DOHH2 (cell line): ENCODE measurements around the gene EVPL.

Experiments
- H3F3A ChIP-seq: fragments of 200-600 bp; sonication (generic), shearing (Covaris generic); 2 replicates; pipeline ENCODE4 v1.6.0; 2016; ENCODE audit warnings: antibody characterized with exemption, mild to moderate bottlenecking; ENCODE audit not compliant: control insufficient read depth, insufficient read depth
- H3K27ac ChIP-seq: fragments of 200-600 bp; sonication (generic); 2 replicates; pipeline ENCODE4 v1.5.1; 2014; ENCODE audit warnings: low read depth, mild to moderate bottlenecking, low read length, moderate library complexity
- H3K27me3 ChIP-seq: fragments of 200-600 bp; sonication (generic); 2 replicates; pipeline ENCODE4 v1.6.1; 2014; ENCODE audit warnings: mild to moderate bottlenecking, low read length, mixed read lengths; ENCODE audit not compliant: control insufficient read depth
- H3K36me3 ChIP-seq: fragments of 200-600 bp; sonication (generic); 2 replicates; pipeline ENCODE4 v1.6.1; 2014; ENCODE audit warnings: mild to moderate bottlenecking, low read length, moderate library complexity, mixed read lengths; ENCODE audit not compliant: control insufficient read depth
- H3K4me1 ChIP-seq: fragments of 200-600 bp; sonication (generic); 2 replicates; pipeline ENCODE4 v1.6.1; 2014; ENCODE audit warnings: mild to moderate bottlenecking, low read length, mixed read lengths; ENCODE audit not compliant: control insufficient read depth
- H3K4me2 ChIP-seq: fragments of 200-600 bp; sonication (generic); 2 replicates; pipeline ENCODE4 v1.6.0; 2014; ENCODE audit warnings: mild to moderate bottlenecking, low read length, moderate library complexity
- H3K4me3 ChIP-seq: fragments of 200-600 bp; sonication (generic); 2 replicates; pipeline ENCODE4 v1.5.1; 2014; ENCODE audit warnings: mild to moderate bottlenecking, low read length, mixed read lengths
- H3K79me2 ChIP-seq: fragments of 200-600 bp; sonication (generic); 2 replicates; pipeline ENCODE4 v1.6.1; 2014; ENCODE audit warnings: mild to moderate bottlenecking, low read length, mixed read lengths; ENCODE audit not compliant: control insufficient read depth
- H3K9me2 ChIP-seq: fragments of 200-600 bp; sonication (generic); replicated peaks from 2 replicates; pipeline ENCODE4 v1.6.1; 2014; ENCODE audit warnings: mild to moderate bottlenecking, low read length, mixed read lengths; ENCODE audit not compliant: control insufficient read depth
- H3K9me3 ChIP-seq: fragments of 200-600 bp; sonication (generic); 2 replicates; pipeline ENCODE4 v1.6.1; 2014; ENCODE audit warnings: antibody characterized with exemption, low read length, mixed read lengths; ENCODE audit not compliant: control insufficient read depth, insufficient read depth
- H4K20me1 ChIP-seq: fragments of 200-600 bp; sonication (generic); 2 replicates; pipeline ENCODE4 v1.6.0; 2014; ENCODE audit warnings: low read depth, mild to moderate bottlenecking, antibody characterized with exemption, low read length, moderate library complexity; ENCODE audit not compliant: control insufficient read depth, insufficient read depth
- EZH2phosphoT487 ChIP-seq: fragments of 200-600 bp; sonication (generic); IDR thresholded peaks from 2 replicates; pipeline ENCODE4 v1.6.1; 2017; ENCODE audit warnings: borderline replicate concordance, mild to moderate bottlenecking, antibody characterized with exemption, low read length, moderate library complexity, mixed read lengths
- TF ChIP-seq, protein P1 (sequence below): fragments of 200-600 bp; sonication (generic); IDR thresholded peaks from one replicate; pipeline ENCODE4 v1.5.1; 2014; ENCODE audit warnings: antibody characterized with exemption, mild to moderate bottlenecking, low read depth, low read length; ENCODE audit not compliant: poor library complexity, severe bottlenecking

The EVPL gene

DNA sequence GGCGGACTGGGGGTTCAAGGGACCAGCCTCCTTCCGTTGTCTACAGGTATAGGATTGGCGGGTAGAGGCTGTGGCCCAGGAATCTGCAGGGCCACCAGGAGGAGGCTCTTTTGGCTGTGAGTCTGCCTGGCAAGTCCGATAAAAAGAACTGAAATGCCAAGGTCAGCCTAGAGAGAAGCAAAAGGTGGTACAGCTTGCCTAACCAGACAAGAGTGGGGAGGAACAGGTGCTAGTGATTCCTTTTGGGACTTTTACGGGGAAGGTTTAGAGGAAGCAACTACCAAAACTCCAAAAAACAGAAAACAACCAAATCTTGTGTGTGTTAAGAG is 5.6 kb upstream of the EVPL start:
- no peak overlapping the region for H3K27ac ChIP-seq
- no peaks in the 10 kb centered on the region for H3K9me2 ChIP-seq

DNA sequence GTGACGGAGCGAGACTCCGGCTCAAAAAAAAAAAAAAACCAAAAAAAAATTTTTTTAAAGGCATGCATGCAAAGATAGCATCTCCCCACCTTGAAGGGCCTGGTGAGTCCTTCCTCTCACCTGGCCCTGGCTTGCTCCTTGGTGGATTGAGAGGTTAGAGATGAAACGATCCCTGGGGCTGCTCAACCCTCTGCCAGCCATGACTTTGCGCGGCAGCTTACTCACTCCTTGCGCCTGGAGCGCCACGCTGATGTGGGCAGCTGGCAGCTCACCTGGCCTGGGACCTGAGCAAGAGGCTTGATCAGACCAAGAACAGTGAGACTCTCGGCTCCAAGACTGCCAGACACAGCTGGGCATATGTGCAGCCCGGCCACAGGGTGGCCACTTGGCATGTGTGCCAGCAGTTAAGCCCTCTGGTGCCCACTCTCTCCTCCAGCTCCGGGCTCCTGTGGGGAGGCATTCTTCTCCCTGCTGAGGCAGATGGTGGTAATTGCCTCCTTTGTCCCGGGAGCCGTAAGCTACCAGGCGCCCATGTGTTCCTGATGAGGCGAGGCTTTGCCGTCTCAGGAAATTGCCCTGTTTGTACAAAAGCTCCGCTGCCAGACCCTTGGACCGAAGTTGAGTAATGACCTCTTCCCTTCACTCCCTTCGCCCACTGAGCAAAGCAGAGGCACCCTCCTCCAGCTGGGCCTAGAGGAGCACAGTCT is 5.1 kb upstream of the EVPL start:
- TF ChIP-seq, protein P1, sequence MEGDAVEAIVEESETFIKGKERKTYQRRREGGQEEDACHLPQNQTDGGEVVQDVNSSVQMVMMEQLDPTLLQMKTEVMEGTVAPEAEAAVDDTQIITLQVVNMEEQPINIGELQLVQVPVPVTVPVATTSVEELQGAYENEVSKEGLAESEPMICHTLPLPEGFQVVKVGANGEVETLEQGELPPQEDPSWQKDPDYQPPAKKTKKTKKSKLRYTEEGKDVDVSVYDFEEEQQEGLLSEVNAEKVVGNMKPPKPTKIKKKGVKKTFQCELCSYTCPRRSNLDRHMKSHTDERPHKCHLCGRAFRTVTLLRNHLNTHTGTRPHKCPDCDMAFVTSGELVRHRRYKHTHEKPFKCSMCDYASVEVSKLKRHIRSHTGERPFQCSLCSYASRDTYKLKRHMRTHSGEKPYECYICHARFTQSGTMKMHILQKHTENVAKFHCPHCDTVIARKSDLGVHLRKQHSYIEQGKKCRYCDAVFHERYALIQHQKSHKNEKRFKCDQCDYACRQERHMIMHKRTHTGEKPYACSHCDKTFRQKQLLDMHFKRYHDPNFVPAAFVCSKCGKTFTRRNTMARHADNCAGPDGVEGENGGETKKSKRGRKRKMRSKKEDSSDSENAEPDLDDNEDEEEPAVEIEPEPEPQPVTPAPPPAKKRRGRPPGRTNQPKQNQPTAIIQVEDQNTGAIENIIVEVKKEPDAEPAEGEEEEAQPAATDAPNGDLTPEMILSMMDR = no peak
- TF ChIP-seq EZH2phosphoT487 = no peak
- Histone ChIP-seq H4K20me1 (no peaks in the 10 kb centered on the region), H3K79me2 (no peaks in the 10 kb centered on the region), H3F3A (no peaks in the 10 kb centered on the region), H3K9me3 (no peaks in the 10 kb centered on the region), H3K27ac (no peak overlapping the region), H3K4me2 (no peak overlapping the region), H3K36me3 (no peaks in the 10 kb centered on the region), H3K4me3 (no peak overlapping the region), H3K27me3 (no peaks in the 10 kb centered on the region), H3K9me2 (no peaks in the 10 kb centered on the region), H3K4me1 (peaks cover 16% of the 10 kb centered on the region)

More for the DNA sequence above, 5.6 kb upstream of the EVPL start:
- no peak overlapping the region for H3K4me2 ChIP-seq
- peaks cover 16% of the 10 kb centered on the region for H3K4me1 ChIP-seq
- H3F3A ChIP-seq = no peaks in the 10 kb centered on the region
- H3K4me3 ChIP-seq = no peak overlapping the region
- H3K27me3 ChIP-seq = no peaks in the 10 kb centered on the region
- no peaks in the 10 kb centered on the region for H3K79me2 ChIP-seq
- no peak for TF ChIP-seq EZH2phosphoT487
- TF ChIP-seq, protein P1 = no peak
- H3K9me3 ChIP-seq = no peaks in the 10 kb centered on the region
- no peaks in the 10 kb centered on the region for H4K20me1 ChIP-seq
- H3K36me3 ChIP-seq = no peaks in the 10 kb centered on the region

DNA sequence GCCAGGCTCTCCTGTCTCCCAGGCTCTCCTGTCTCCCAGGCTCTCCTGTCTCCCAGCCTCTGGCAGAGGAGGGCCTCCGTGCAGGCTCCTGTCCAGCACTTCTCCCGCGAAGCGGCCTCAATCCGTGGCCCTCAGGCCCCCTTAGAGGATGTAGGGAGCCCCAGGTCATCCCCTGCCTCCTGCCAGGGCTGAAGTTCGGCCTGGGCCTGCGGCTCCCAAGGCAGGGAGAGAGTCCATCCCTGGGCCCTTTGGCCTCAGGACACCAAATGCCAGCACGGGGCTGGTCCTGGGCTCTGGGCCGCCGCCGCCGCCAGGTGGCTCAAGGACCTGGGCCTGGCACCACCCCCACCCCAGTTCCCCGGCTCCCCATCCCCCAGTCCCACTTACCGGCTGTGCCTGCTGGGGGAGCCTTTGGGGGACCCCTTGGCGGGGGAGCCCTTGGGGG is 370 bp downstream of the EVPL start:
- H3K4me2 ChIP-seq = no peak overlapping the region
- H3F3A ChIP-seq = no peaks in the 10 kb centered on the region
- H3K27ac ChIP-seq = no peak overlapping the region
- no peak overlapping the region for H3K4me3 ChIP-seq
- no peaks in the 10 kb centered on the region for H3K9me2 ChIP-seq
- TF ChIP-seq, protein P1 = no peak
- TF ChIP-seq EZH2phosphoT487 = no peak
- no peaks in the 10 kb centered on the region for H3K36me3 ChIP-seq
- no peaks in the 10 kb centered on the region for H3K9me3 ChIP-seq
- H3K4me1 ChIP-seq = peaks cover 16% of the 10 kb centered on the region
- H3K79me2 ChIP-seq = no peaks in the 10 kb centered on the region
- H4K20me1 ChIP-seq = no peaks in the 10 kb centered on the region
- no peaks in the 10 kb centered on the region for H3K27me3 ChIP-seq
